Retina (tissue), 1 donor: ENCODE measurements around the gene CAMSAP1.

Experiments used
- DNase-seq: peaks from one replicate; pipeline ENCODE4 v3.0.0-alpha.2; 2016

Gene CAMSAP1

DNA sequence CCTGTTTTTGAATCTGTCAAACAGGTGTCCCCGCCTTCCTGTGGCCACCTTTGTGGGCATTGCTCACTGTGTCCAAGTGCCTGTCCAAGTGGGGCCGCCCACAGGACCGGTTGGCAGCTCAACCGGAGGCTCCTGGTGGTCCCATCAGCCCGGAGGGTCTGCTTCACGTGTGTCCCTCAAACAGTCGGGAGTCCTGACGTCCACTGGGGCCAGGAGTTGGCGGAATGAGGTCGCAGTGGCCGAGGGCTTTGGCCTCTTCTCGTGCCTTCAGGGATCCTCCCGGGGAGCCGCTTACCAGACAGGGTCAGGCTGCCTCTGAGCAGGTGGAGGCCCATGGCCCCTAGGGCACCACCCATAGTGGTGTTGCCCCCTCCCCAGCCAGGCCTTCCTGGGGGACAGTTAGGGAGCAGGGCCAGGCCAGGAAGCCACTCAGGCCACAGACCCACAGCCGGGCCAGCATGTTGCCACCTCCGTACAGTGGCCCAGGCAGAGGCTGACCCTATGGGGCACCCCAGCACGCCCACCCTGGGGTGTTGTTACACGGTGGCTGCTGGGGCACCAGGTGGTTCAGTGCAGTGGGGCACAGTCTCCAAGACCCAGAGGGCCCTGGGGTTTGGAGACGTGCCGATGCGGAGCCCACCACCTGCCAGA, 135.8 kb downstream of the CAMSAP1 start:
- DNase-seq: no peak

DNA sequence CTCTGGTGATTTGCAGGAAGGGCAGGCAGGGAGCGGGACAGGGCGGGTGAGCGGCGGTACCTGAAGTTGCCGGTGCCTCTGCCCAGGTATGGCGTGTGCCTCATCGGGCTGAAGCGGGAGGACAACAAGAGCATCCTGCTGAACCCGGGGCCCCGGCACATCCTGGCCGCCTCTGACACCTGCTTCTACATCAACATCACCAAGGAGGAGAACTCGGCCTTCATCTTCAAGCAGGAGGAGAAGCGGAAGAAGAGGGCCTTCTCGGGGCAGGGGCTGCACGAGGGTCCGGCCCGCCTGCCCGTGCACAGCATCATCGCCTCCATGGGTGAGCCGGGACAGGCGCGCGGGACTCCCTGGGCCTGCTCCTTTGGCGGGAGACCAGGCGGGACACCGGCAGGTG, 136.6 kb downstream of the CAMSAP1 start:
- DNase-seq: no peak

- no peak for DNase-seq
These were observed 137.2 kb downstream of the CAMSAP1 start for GRCh38 chr9:135770203-135770535.

GRCh38 chr9:135769489-135770202, 137.7 kb downstream of the CAMSAP1 start:
- no peak for DNase-seq

DNA sequence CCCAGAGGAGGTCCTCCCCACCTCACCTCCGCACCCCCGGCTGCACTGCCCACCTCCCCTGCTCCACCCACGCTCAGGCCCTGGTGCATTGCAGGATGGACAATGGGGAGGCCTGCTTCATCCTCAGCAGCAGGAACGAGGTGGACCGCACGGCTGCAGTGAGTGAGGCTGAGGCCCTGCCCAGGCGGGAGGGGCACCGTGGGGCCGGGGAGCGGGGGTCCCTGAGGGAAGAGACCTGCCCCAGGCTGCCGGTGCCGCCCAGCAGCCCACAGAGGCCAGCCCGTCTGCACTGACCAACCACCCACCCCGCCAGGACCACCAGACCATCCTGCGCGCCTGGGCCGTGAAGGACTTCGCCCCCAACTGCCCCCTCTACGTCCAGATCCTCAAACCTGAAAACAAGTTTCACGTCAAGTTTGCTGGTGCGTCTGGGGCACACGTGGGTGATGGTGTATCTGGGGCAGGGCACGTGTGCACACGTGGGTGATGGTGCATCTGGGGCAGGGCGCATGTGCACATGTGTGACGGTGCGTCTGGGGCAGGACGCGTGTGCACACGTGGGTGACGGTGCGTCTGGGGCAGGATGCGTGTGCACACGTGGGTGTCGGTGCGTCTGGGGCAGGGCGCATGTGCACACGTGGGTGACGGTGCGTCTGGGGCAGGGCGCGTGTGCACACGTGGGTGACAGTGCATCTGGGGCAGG, 138.7 kb downstream of the CAMSAP1 start:
- no peak for DNase-seq

DNA sequence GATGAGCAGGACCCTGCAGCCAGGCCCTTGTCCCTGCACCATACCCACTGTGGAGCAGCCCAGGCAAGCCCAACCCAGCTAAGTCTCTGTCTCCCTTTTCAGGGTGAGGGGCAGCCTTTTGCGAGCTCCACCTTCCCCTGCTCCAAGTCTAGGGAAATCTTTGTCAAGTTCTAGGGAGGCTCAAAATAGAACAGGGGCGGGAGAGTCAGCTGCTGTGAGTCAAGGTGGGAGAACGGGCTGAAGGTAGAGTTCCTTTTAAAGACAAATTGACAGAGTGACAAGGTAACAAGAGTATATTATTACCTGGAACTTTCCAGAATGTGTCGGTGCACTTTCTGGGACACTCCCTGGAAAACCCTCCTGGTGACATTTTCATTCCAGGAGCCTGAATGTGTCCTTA, 140.6 kb downstream of the CAMSAP1 start:
- no peak for DNase-seq

DNA sequence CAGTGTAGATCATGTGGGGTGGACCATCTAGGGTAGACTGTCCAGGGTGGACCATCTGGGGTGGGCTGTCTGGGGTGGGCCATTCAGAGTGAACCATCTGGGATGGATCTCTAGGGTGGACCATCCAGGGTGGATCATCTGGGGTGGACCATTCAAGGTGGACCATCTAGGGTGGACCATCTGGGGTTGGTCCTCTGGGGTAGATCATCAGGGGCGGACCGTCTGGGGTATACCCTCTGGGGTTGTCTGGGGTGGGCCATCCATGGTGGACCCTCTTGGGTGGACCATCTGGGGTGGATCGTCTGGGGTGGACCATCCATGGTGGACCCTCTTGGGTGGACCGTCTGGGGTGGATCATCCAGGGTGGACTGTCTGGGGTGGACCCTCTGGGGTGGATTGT, 141.1 kb downstream of the CAMSAP1 start:
- DNase-seq: no peak

- no peak for DNase-seq
These were observed 141.9 kb downstream of the CAMSAP1 start for GRCh38 chr9:135765416-135765815.

GRCh38 chr9:135764731-135765130, 142.6 kb downstream of the CAMSAP1 start:
- no peak for DNase-seq

GRCh38 chr9:135763716-135764446, 143.5 kb downstream of the CAMSAP1 start:
- DNase-seq: no peak

GRCh38 chr9:135762921-135763320, 144.4 kb downstream of the CAMSAP1 start:
- no peak for DNase-seq

DNA sequence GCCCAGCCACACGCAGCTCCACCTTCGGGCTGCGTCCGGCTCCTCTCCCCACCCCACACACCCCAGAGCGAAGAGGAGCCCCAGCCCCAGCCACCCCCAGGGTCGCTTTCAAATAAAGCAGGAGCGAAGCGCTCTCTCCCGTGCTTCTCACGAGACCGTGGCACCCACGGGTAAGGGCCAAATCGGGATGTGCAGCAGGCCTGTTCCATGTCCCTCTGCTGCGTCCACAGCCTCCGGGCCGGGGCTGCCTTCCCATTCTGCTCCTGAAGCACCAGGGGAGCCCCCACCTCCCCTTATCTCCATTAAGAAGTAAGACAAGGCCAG, 145.5 kb downstream of the CAMSAP1 start:
- no peak for DNase-seq

GRCh38 chr9:135761150-135761844, 146.0 kb downstream of the CAMSAP1 start:
- no peak for DNase-seq

GRCh38 chr9:135760465-135760864, 146.9 kb downstream of the CAMSAP1 start:
- no peak for DNase-seq

- DNase-seq: no peak
These were observed 147.6 kb downstream of the CAMSAP1 start for GRCh38 chr9:135759676-135760300.

GRCh38 chr9:135758870-135759269, 148.5 kb downstream of the CAMSAP1 start:
- DNase-seq: no peak
